GM18870 (cell line): ENCODE measurements around the gene CNOT1.
"Not testable (repeated sequence)": the region's sequence is repeated elsewhere in the genome, so short reads cannot be mapped to it uniquely, and the experiment has no call there.

Experiments used
- ATAC-seq: cut with Tn5 transposase; IDR thresholded peaks from one replicate; pipeline ENCODE4 v1.9.1; 2021; ENCODE audit warnings: moderate library complexity; ENCODE audit not compliant: unreplicated experiment

Gene CNOT1

GRCh38 chr16:58503863-58504688 lies 125.5 kb downstream of the CNOT1 start:
- ATAC-seq = no peak

- no peak for ATAC-seq
Observed at GRCh38 chr16:58503166-58503862, 126.3 kb downstream of the CNOT1 start.

- ATAC-seq = no peak
Observed at GRCh38 chr16:58502217-58502921, 127.3 kb downstream of the CNOT1 start.

- ATAC-seq = no peak
Observed at GRCh38 chr16:58501242-58502131, 128.1 kb downstream of the CNOT1 start.

- no peak for ATAC-seq
Observed at GRCh38 chr16:58500430-58501241, 129.0 kb downstream of the CNOT1 start.

GRCh38 chr16:58499615-58500351 lies 129.8 kb downstream of the CNOT1 start, which contains the start of gene NDRG4:
Gene NDRG4 (plus strand): TSS chr16:58500143. CDS start chr16:58500249, 106 bp downstream.
- ATAC-seq = no peak

- ATAC-seq = no peak
Observed at GRCh38 chr16:58499092-58499511, 130.5 kb downstream of the CNOT1 start.

GRCh38 chr16:58498341-58499091 lies 131.1 kb downstream of the CNOT1 start:
- ATAC-seq = no peak

- no peak for ATAC-seq
Observed at GRCh38 chr16:58497935-58498334, 131.7 kb downstream of the CNOT1 start.

GRCh38 chr16:58497468-58497867 lies 132.2 kb downstream of the CNOT1 start:
- no peak for ATAC-seq

GRCh38 chr16:58495521-58496331 lies 133.9 kb downstream of the CNOT1 start:
- no peak for ATAC-seq

- ATAC-seq = peak; percentile 90
Observed at GRCh38 chr16:58494981-58495520, 134.6 kb downstream of the CNOT1 start.

- ATAC-seq = no peak
Observed at GRCh38 chr16:58493756-58494431, 135.7 kb downstream of the CNOT1 start.

- ATAC-seq = no peak
Observed at GRCh38 chr16:58492735-58493134, 136.9 kb downstream of the CNOT1 start.

GRCh38 chr16:58492066-58492465 lies 137.6 kb downstream of the CNOT1 start:
- ATAC-seq = no peak

GRCh38 chr16:58490539-58490938 lies 139.1 kb downstream of the CNOT1 start:
- ATAC-seq = not testable (repeated sequence)

- ATAC-seq = no peak
Observed at GRCh38 chr16:58490065-58490464, 139.6 kb downstream of the CNOT1 start.
